A673 (cell line): Measurements from ENCODE around the gene TAOK2.

Source experiments
- EZH2 ChIP-seq: fragments of 200-600 bp; sonication (generic); IDR thresholded peaks from 2 replicates; pipeline ENCODE4 v1.6.1; 2017; ENCODE audit warnings: borderline replicate concordance, low read depth, mild to moderate bottlenecking, mixed read lengths, antibody characterized with exemption, low read length; ENCODE audit not compliant: poor library complexity, severe bottlenecking
- TF ChIP-seq, protein P1 (sequence below): fragments of 300-800, 200-600 bp; sonication (generic); conservative IDR thresholded peaks from 2 replicates; pipeline ENCODE4 v1.5.1; 2017; ENCODE audit warnings: low read depth, mild to moderate bottlenecking, antibody characterized with exemption, low read length, moderate library complexity, mixed read lengths

DNA sequence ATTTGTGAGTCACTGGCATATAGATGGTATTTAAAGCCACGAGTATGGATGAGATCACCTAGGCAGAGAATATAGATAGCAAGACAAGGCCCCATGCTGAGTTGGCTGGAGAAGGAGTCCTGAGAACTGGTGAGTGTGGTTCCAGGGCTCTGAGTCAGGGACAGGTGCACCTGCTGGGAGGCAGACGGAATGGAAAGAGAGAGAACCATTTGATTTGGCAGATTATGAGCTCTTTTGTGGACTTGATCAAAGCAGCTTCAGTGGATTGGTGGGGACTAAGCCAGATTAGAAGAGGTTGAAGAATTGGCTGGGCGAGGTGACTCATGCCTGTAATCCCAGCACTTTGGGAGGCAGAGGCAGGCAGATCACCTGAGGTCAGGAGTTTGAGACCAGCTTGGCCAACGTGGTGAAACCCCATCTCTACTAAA, 45.1 kb downstream of the TAOK2 start:
- TF ChIP-seq, protein P1, sequence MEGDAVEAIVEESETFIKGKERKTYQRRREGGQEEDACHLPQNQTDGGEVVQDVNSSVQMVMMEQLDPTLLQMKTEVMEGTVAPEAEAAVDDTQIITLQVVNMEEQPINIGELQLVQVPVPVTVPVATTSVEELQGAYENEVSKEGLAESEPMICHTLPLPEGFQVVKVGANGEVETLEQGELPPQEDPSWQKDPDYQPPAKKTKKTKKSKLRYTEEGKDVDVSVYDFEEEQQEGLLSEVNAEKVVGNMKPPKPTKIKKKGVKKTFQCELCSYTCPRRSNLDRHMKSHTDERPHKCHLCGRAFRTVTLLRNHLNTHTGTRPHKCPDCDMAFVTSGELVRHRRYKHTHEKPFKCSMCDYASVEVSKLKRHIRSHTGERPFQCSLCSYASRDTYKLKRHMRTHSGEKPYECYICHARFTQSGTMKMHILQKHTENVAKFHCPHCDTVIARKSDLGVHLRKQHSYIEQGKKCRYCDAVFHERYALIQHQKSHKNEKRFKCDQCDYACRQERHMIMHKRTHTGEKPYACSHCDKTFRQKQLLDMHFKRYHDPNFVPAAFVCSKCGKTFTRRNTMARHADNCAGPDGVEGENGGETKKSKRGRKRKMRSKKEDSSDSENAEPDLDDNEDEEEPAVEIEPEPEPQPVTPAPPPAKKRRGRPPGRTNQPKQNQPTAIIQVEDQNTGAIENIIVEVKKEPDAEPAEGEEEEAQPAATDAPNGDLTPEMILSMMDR: no peak
- TF ChIP-seq EZH2: no peak
